Measurements from ENCODE around the gene BCR.

BCR gene

DNA sequence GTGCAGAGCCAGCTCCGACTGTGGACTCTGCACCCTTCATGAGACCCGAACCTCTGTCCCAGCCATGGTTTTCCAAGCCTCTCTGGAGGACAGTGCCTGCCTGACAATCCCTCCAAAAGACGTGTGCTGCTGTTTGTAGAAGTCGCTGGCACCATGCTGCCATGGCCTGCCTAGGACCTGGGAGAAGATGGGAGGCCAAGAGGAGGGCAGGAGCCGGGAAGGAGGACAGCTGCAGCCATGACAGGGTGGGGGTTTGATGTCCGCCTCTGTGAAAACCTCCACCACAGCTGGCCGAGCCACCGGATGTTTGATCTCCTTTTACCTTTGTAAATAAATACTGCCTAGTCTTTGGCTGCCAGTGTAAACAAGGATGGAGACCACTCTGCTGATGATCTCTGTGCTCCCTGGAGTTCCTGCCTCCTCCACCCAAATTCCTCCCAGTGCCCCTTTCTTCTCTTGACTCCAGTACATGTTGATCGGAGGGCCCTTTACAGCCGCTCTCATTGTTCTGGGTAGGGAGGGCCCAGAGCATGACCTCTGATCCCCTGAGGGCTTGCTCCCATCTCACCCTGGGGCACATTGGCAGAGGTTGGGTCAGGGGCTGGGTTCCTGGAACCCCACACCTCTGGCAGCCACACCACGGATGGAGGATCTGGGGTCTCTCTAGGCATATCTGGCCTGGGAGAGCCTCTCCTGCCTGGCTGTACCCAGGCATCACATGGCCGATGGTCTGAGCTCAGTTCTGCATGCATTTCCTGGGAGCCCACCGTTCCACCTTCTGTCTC is 66.9 kb downstream of the BCR start:
- no peak for DNase-seq

DNA sequence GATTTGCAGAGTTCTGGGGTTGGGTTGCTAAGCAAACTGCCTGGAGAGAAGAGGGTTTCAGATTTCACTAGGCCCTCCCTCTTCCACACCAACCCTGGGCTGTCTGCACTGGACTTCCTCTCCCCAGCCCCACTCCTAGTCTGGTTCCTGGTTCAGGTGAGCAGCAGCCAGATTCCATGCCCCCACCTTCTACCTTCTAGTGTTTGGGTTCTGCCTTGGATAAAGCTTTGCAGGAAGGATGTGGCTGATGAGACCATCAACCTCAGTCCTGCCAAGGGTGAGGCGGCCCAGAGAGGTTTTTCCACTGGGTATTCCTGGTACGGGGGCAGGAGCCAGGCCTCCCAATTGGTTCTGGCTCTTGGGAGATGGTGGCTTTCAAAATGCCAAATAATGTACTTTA is 68.3 kb downstream of the BCR start:
- DNase-seq: peak in 1 of 2 experiments; percentile 47

DNA sequence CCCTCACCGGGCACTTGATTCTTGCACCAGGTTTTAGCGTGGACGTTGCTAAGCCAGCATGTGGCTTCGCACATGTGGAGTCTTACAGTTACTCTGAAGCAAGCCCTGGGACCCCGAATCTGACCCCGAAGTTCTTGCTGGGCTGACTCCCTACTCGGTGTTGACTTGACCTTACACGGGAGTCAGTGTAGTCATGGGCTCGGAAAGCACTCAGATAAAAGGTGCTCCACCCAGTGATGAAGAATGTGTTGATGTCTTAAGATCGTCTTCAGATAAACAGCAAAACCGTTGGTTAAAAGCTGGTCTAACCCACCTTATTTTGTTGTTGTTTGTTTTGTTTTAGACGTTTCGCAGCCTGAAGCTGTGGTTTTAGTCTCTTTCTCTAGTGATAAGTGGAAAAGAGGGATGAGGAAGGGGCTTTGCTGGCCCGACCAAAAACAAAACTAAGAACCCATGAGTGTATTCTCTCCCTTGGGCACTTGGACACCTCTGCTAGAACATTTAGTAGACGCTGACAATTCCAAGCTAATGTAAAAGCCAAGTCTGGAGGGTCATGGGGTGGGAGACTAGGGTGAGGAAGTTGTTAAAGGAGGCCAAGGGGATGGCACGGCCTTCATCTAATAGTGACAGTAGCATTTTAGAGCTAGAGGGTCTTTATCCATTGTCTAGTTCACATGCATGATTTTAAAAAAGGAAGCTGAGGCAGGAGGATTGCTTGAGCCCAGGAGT is 69.9 kb downstream of the BCR start:
- DNase-seq: no peak

DNA sequence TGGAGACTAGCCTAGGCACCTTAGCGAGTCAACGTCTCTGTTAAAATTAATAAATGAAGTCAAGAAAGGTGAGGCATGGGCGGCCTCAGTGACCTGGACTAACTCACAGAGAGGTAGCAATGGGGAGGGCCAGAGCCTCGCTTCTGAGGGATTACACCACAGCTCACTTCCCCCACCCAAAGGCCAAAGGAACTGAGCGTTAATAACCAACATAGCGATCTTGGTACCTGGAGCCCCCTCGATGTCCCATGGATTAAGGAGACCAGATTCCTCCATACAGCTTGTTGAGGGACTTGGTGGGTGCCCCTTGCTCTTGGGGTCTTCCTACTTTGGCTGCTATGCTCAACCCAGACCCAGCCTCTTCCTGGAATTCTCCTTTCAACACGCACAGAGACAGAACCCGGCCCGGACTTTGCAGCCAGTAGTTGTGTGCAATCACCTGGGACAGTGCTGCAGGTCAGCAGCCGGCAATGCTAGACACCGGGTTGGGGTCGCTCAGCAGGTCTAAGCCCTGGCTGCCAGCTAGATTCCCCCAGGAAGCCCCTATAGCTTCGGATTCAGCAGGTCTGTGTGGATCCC is 70.6 kb downstream of the BCR start:
- no peak for DNase-seq

DNA sequence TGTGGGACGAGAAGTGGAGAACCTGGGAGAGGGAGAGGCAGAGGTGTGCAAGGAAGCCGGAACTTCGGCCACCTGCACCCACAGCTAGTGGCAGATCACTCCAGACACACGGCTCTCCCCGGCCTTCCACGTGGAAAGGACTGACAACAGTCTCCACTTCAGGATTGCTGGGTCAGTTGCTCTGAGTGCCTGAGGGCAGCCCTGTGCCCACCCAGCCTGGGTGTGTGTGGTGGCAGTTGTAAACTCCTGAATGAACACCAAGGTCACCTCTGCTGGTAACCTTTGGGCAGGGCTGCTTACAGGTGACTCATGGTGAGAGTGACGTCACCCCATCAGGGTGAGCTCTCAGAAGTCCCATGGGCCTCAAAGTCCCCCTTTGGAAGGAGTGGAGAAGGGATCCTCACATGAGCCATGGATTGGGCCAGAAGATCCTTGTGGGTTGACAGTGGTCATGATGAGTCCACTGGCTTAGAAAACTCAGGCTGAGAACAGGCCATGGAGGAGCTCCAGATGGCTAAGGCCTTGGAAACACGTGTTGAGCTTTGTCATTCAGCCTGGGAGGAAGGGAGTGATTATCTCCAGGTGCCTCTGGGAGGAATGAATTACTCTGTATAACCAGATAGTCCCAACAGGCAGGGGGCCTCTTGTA is 71.3 kb downstream of the BCR start:
- no peak for DNase-seq

DNA sequence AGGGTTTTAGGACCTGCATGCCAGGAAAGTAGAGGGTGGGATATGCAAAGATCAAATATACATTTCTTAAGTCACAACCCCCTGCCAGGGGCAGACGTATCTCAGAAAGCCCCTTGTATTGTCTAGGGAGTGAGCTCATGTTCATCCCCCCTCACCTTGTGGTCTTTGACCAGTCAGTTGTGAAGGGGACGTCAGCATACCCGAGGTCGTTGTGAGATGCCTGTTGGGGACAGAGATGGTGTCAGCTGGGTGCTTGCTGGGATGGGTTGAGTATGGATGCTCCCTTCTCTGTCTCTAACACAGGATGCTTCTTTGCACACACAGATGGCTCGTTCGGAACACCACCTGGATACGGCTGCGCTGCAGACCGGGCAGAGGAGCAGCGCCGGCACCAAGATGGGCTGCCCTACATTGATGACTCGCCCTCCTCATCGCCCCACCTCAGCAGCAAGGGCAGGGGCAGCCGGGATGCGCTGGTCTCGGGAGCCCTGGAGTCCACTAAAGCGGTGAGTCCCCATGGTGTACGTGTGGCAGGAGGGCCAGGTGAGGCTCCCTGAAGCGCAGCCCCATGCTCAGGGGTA is 73.3 kb downstream of the BCR start:
- no peak for DNase-seq

DNA sequence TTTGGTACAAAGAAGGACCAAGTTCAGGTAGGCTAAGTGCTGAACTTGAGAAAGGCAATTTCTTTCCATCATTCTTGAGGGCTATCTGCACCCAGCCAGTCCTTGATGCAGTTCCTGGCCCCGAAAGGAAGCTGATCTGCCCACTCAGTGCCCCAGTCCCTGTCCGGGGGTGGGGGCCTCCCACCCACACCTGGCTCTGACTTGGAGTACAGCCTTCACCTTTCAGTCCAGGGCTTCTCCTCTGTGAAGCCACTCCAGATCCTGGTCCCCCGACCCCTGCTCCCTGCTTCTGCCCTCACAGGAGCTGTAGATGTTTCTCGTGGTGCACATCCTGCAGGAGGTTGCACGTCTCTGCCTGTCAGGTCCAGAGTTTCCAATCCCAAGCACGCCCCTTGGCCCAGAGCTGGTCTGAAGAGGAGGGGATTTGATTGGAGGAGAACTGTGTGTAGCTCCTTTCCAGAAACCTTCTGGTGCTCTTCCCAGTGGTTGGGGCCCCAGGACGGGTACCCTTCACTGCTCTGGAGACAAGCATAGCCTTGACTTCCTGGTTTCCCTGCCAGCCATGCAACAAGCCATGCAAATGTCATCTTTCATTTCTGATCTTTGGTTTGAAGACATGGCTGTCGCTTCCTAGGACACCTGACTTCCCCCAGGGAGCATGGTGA is 75.3 kb downstream of the BCR start:
- DNase-seq: no peak

DNA sequence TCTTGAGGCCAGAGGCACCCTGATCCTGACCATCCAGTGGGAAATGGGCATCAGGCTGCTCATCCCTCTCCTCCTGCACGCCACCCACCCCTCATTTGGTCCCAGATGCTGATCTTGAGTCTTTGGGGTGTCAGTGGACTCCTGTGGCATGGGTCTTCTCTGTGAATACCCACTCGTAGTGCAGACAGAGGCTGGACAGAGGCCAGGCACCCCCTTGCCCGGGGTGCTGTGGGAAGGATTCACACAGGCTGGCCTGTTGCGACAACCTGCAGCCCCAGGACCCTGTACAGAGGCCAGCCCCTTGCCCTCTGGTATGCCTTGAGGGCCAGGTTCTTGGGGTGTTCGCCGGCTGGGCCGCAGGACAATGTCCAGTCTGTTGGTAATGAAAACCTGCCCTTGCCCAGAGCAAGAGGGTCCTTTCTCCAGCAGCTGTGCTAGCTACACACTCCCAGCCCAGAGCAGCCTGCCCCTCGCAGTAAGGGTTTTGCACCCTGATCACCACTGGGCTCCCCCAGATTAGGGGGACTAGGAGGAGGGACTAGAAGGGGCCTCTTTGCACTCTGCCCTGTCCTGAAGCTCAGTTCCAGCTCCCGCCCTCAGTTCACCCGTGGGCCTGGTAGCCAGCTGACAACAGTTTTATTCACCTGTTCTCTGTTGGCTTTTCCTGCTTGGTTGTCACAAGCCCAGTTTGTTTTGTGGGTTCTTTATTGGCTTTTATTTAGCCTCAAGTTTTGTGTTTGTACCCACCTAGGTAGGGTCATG is 76.0 kb downstream of the BCR start:
- DNase-seq: no peak

DNA sequence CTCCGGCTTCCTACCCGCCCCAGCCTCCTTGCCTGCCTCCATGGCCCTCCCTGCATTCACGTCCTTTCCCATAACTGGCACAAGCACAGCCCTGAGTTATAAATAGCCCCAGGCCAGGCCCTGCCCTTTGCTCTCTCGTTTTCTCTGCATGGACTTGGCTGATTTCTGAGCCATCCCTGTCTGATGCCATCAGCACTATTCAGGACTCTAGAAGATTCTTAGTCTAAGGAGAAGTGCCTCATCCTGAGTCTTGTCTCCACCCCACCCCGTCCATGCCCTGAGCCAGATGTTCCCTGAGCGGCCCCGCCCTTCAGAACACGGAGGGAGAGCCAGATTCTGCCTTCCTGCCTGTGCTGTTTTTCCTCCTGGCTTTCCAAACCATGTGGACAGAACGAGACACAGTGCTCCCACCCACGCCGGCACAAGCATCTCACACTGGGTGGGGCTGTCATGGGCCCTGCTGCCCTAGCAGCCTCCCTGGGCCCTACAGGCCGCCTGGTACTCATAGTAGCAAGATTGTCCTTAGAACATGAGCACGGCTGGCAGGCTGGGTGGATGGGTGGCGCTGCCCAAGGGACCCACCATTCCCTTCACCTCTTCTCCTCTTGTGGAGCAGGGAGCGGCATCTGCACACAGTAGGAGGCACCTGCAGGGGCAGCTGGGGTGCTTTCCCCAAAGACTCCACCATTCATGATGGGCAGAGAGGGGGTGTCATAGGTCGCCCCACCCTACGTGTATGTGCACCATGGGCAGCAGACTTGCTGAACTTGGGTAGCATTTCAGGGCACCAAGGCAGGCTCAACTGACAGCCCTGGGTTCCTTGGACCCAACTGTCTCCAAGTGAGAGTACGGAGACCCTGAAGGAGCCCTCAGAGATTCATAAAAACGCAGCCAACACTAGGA is 76.9 kb downstream of the BCR start:
- no peak for DNase-seq

DNA sequence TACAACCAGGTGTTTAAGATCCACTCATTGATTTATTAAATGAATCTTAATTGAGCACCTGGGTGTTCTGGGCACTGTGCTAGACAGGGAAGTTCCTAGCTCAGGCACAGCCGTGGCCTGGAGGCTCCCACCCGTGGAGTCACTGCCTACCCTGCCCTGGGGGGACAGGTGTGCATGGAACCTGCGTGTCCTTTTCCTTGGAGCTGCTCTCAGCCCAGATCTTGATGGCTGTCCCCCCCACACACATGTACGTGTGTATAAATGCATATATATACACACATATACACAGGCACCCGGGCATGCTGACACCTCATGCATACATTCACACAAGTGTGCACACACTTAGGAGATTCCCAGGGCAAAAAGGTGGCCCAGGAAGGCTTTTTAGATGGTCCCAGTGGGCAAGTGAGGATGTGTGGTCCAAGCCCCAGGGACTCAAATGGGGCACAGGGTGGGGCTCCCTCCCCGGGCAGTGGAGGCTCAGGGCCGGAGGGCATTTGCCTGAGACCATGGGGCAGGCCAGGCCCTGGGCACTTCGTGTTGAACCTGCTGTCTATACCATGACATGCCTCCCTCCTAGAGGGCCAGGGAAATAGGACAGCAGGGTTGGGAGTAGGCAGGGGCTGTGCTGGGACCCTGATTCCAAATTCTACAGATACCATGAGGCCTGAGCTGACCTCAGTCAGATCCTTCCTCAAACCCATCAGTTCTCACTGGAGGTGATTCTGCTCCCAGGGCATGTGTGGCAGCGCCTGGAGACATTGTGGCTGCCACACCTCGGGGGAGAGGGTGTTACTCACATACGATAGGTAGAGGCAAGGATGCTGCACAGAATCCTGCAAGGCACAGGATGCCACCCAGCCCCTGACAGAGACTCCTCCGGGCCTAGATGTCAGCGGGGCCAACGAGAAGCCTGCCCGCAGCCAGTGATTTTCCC is 77.8 kb downstream of the BCR start:
- DNase-seq: no peak

DNA sequence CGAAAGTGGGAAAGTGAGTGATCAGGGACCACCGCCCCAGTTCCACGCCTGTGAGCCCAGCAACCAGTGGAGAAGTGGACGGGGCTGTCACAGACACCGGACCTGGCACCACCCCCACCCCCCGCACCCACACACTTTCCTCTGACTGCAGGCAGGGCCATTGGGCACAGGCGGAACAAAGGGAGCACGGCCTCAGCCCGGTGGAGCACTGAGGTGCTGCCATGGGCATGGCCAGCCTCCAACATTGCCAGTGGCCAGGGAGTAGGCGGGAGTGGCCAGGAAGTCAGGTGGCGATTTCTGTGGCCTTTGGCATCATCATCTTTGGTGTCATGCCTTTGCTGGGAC is 78.5 kb downstream of the BCR start:
- no peak for DNase-seq

DNA sequence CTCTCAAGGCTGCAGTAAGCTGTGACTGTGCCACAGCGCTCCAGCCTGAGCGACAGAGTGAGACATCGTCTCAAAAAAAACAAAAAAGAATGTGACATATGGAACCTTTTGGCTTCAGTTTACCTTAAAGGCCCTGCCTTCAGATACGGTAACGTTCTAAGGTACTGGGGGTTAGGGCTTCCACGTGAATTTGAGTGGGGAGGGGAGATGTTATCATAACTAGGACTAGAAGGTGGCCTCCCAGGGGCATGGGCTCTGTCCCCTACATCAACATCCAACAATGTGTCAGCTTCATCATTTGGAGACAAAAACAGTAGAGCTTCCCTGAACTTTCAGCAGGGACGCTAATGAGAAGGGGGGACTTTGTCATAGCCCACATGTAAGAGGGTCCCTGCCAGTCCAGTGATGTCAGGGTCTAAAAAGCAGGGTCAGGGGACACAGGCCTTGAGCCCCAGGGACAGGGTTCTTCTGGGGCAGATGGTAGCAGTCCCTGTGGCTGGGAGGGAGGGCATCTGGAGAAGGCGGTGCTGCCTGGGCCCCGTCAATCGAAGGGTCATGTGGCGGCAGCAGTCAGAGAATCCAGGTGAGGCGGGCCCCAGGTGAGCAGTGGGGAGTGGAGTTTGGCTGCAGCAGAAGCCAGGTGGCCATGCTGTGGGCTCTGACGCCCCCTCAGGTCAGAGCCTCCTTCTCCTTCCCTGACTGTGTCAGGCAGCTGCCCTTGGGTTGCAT is 79.8 kb downstream of the BCR start:
- no peak for DNase-seq

DNA sequence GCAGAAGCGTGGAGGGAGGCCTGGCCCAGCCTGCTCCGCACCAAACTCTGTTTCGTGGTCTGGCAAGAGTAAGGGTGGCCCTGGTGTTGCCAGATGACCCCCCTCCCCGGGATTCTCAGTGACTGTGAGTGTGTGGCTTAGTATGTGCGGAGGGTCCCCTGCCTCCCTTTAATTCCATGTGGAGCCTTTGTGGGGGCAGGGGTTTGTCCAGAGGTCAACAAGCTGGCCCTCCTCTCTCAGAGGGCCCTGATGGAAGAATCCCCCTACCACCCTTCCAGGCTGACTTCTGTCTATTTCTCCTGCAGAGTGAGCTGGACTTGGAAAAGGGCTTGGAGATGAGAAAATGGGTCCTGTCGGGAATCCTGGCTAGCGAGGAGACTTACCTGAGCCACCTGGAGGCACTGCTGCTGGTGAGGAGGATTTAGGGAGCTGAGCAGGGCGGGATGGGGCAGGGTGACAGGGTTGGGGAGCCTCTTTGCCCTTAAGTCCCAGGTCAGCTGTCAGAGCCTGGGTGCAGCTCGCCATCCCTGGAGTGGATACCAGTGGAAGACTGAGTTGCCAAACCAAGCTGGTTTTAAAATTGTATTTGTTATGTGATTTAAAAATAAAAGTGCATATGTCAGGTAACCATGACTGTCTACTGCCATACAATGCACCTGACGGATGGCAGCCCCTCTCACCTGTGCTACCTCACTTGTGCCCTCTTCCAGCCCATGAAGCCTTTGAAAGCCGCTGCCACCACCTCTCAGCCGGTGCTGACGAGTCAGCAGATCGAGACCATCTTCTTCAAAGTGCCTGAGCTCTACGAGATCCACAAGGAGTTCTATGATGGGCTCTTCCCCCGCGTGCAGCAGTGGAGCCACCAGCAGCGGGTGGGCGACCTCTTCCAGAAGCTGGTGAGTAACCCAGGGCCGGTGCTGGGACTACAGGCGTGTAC is 80.6 kb downstream of the BCR start:
- no peak for DNase-seq

DNA sequence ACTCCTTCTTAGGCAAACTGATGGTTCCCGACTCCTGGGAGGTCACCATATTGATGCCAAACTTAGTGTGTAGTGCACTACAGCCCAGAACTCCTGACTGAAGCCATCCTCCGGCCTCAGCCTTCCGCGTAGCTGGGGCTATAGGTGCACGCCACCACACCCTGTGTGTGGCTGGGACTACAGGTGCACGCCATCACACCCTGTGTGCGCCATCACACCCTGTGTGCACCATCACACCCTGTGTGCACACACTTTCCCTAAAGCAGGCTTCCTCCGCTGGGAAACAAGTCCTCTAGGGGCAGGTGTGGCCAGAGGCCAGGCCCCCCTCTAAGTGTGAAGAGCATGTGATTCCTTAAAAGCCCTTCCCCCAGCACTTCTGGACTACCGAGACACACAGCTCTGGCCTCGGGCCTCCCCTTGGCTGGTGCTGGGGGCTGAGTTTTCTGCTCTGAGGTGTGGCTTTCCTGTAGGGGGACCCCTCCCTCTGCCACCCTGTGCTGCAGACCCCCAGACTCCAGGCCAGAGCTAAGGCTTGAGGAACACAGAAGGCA is 81.7 kb downstream of the BCR start:
- DNase-seq: no peak

DNA sequence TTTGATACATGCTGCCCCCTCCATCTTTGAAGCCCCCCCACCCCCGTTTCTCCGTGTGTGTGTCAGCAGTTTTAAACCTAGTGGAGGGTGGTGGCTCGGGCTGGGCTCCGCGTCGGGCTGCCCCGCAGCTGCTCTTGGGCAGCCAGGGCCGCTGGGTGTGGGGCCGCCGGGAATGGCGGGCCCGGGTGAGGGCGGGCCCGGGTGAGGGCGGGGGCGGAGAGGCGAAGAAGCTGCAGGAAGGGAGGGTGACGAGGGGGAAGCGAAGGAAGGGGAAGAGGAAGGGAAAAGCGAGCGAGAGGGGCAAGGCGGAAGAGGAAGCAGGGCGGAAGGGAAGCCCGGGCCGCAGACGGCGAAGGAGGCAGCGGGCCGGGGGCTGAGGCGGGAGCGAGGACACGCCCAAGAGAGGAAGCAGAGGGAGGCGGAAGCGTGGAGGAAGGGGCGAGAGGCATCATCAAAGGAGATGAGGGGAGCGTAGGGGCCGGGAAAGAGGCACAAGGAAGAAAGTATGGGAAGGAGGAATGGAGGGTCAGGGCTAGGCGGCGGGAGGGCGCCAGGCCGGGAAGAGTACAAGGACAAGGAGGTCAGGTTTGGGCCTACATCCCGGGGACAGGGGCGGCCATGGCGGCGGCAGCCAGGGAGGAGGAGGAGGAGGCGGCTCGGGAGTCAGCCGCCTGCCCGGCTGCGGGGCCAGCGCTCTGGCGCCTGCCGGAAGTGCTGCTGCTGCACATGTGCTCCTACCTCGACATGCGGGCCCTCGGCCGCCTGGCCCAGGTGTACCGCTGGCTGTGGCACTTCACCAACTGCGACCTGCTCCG is 82.4 kb downstream of the BCR start:
- no peak for DNase-seq

Measured in NCI-H526 (cell line).